Measurements from ENCODE around the gene TENM3.

The TENM3 gene

GRCh38 chr4:182343453-182343852 lies 100.3 kb downstream of the TENM3 start:
- no peak overlapping the region for H3K4me3 ChIP-seq (ENCODE audit: low read depth, low read length)
- TF ChIP-seq CTCF (IDR thresholded peaks at IDR 0.05; ENCODE audit: low read depth, low read length), result no peak

GRCh38 chr4:182344968-182345367 lies 101.8 kb downstream of the TENM3 start:
- no peak overlapping the region for H3K4me3 ChIP-seq (ENCODE audit: low read depth, low read length)
- no peak for TF ChIP-seq CTCF (IDR thresholded peaks at IDR 0.05; ENCODE audit: low read depth, low read length)

GRCh38 chr4:182346250-182346649 lies 103.0 kb downstream of the TENM3 start:
- no peak overlapping the region for H3K4me3 ChIP-seq (ENCODE audit: low read depth, low read length)
- no peak for TF ChIP-seq CTCF (IDR thresholded peaks at IDR 0.05; ENCODE audit: low read depth, low read length)

DNA sequence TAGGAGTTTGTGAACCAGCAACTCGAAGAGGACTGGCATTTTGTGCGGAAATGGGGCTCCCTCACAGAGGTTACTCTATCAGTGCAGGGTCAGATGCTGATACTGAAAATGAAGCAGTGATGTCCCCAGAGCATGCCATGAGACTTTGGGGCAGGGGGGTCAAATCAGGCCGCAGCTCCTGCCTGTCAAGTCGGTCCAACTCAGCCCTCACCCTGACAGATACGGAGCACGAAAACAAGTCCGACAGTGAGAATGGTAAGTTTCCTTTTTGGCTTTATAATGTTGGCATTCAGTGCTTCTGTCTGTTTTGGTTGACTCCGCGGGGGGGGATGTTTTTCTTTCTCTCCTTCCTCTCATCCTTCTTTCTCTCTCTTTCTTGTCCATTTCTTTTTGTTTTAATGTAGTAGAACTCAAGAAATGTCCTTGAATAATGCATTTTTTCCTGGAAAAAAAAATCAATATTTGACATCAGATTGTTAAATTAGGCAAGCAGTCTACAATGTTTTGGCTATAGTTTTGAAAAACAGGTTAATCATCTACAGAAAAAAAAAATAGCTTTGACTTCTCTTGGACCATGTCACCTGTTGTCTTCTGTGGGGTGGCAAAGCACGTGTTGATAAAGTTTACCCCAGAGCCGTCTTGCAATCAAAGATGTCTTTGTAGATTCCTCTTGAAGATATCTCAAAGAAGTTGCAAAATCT lies 103.6 kb downstream of the TENM3 start:
- no peak for TF ChIP-seq CTCF (IDR thresholded peaks at IDR 0.05; ENCODE audit: low read depth, low read length)

GRCh38 chr4:182348779-182349326 lies 105.7 kb downstream of the TENM3 start:
- H3K4me3 ChIP-seq (ENCODE audit: low read depth, low read length), result no peak overlapping the region
- TF ChIP-seq CTCF (IDR thresholded peaks at IDR 0.05; ENCODE audit: low read depth, low read length), result no peak

More for the DNA sequence above, 103.6 kb downstream of the TENM3 start:
- no peak overlapping the region for H3K4me3 ChIP-seq (ENCODE audit: low read depth, low read length)

DNA sequence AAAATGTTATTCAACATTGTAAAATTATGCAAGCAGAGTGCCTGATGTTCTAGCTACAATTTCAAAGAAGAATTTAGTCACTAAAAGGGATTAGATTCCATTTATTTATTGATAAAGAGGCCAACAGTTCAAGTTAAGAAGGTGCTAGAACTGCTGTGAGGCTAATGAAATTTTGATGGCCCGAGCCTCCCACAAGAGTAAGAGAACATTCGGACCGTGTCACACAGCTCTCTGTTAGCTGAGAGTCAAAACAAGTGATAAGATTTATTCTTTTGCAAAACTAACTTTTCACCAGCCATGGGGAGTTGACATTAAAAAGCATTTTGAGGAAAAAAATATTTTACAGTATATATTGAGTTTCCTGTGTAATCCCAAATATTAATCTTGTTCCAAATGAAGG lies 106.8 kb downstream of the TENM3 start:
- no peak for TF ChIP-seq CTCF (IDR thresholded peaks at IDR 0.05; ENCODE audit: low read depth, low read length)
- no peak overlapping the region for H3K4me3 ChIP-seq (ENCODE audit: low read depth, low read length)

- no peak for TF ChIP-seq CTCF (IDR thresholded peaks at IDR 0.05; ENCODE audit: low read depth, low read length)
- no peak overlapping the region for H3K4me3 ChIP-seq (ENCODE audit: low read depth, low read length)
Measured at GRCh38 chr4:182351485-182351884, 108.3 kb downstream of the TENM3 start.
